H1 (cell line): Measurements from ENCODE around the gene NAPA. TPM values are rescaled to one million over a fixed set of nuclear protein-coding genes. Genes with fewer than 3 reads are reported as not detected.

Experiments
- ASH2L ChIP-seq: fragments of 200-600, 300-600 bp; sonication (generic); IDR thresholded peaks from one replicate; pipeline ENCODE4 v1.7.1; 2017; ENCODE audit warnings: low read length
- NRF1 ChIP-seq: IDR thresholded peaks from 2 replicates; pipeline ENCODE4 v1.6.1; 2011; ENCODE audit warnings: mild to moderate bottlenecking, low read depth, low read length, improper control_type of control experiment
- PHF8 ChIP-seq: fragments of 200-600 bp; sonication (generic); conservative IDR thresholded peaks from 2 replicates; pipeline ENCODE4 v1.7.1; 2012; ENCODE audit warnings: low read depth, mild to moderate bottlenecking, inconsistent platforms, low read length, moderate library complexity
- POLR2A ChIP-seq, 2 experiments: IDR thresholded peaks; 1 replicate in 1 of 2; 2 replicates in 1 of 2; pipeline ENCODE4 v1.6.1; 2011; ENCODE audit warnings: low read depth in 2 of 2, low read length in 2 of 2, mild to moderate bottlenecking in 2 of 2; ENCODE audit errors: control extremely low read depth in 1 of 2
- RNF2 ChIP-seq: fragments of 200-900, 300-1000 bp; sonication (generic); IDR thresholded peaks from 2 replicates; pipeline ENCODE4 v1.7.1; 2016; ENCODE audit warnings: borderline replicate concordance, low read depth, mild to moderate bottlenecking, antibody characterized with exemption, low read length; ENCODE audit not compliant: poor library complexity, severe bottlenecking; ENCODE audit errors: missing control alignments
- TCF12 ChIP-seq: IDR thresholded peaks from 2 replicates; pipeline ENCODE4 v1.6.1; 2011; ENCODE audit warnings: low read depth, mild to moderate bottlenecking, low read length
- polyA plus RNA-seq, 7 experiments: library from polyadenylated mRNA; depleted of rRNA in 3 of 7; stranded (reverse) in 5 of 7; unstranded in 2 of 7; fragments of >200 nt in 5 of 7; fragments of 200-250 nt in 2 of 7; gene quantifications; 1 replicate in 5 of 7; 2 replicates in 1 of 7; 4 replicates in 1 of 7; pipeline versions ENCODE4 v1.2.1 to v1.2.3, GENCODE V29; 2011 to 2013; ENCODE audit warnings: missing spikeins in 2 of 7, mixed read lengths in 2 of 7
- total RNA-seq: library from RNA; stranded (reverse); fragmentation: NEBNext Ultra II Directional; extraction: Animal tissue kit (Norgen Biotek cat#: 25700); gene quantifications from 2 replicates; pipeline ENCODE4 v1.2.1, GENCODE V29; 2021

Gene NAPA
- total and polyA plus RNA-seq, 2 of the 8 experiments (the other 6 are each of a cell fraction or from before 2014, with no cell fraction given), result 58.5 to 78.2 TPM

DNA sequence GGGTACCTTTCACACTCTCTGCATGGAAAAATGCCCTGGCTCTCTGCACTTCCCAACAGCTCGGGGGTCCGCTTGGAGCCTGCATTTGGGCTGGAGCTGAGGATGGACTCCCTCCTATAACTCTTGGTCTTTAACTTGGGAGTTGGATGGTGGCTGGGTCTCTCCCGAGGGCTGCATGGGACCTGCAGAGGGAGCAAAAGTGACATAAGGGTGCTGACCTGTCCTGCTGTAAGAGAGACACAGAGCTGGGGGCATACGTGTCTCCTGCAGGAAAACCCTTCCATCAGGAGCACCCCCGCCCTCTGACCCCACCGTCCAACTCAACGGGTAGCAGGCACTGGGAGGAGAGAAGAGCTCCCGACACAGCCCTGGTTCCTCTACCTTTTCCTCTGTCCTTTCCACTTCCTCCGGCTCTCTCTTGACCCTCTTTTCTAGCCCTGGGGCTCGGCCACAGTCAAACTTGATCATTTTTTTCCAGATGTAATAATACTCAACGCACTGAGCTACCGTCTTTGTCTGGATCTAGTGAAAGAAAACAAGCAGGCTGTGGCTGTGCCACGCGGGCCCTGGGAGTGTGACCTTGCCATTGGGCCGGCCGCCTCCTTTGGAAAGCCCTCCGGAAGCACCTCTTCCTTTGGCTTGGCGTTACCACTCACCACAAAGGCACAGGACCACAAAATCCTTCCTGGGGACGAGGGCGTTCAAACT is 6.8 kb upstream of the NAPA start (continued):
- TF ChIP-seq RNF2 (no peak), NRF1 (no peak), TCF12 (no peak), ASH2L (no peak), PHF8 (no peak), POLR2A (IDR thresholded peaks at IDR 0.05; ENCODE audit: control extremely low read depth in 1 of 2, low read depth in 2 of 2, low read length in 2 of 2) (no peak)
